BLaER1 (cell line): Measurements from ENCODE around the gene TMPRSS9.
"Not testable (repeated sequence)": the region's sequence is repeated elsewhere in the genome, so short reads cannot be mapped to it uniquely, and the experiment has no call there.

Experiments
- H3K27ac ChIP-seq: shearing (Covaris generic); formaldehyde crosslinking; 2 replicates; pipeline ENCODE4 v1.8.1; 2022
- H3K27me3 ChIP-seq: shearing (Covaris generic); formaldehyde crosslinking; 2 replicates; pipeline ENCODE4 v1.8.1; 2022
- H3K36me3 ChIP-seq: shearing (Covaris generic); formaldehyde crosslinking; 2 replicates; pipeline ENCODE4 v1.8.1; 2022
- H3K4me1 ChIP-seq: shearing (Covaris generic); formaldehyde crosslinking; 2 replicates; pipeline ENCODE4 v1.8.1; 2022
- H3K4me2 ChIP-seq: shearing (Covaris generic); formaldehyde crosslinking; 2 replicates; pipeline ENCODE4 v1.8.1; 2022
- H3K4me3 ChIP-seq: shearing (Covaris generic); formaldehyde crosslinking; 2 replicates; pipeline ENCODE4 v1.8.1; 2022
- H3K9ac ChIP-seq: shearing (Covaris generic); formaldehyde crosslinking; 2 replicates; pipeline ENCODE4 v1.8.1; 2022
- H3K9me3 ChIP-seq: shearing (Covaris generic); formaldehyde crosslinking; 2 replicates; pipeline ENCODE4 v1.8.1; 2022
- H4K20me1 ChIP-seq: shearing (Covaris generic); formaldehyde crosslinking; 2 replicates; pipeline ENCODE4 v1.8.1; 2022
- Cebpa-rat ChIP-seq: shearing (Covaris generic); IDR thresholded peaks from 2 replicates; pipeline ENCODE4 v1.8.1; 2022

TMPRSS9 gene

GRCh38 chr19:2461751-2462634 is 101.9 kb downstream of the TMPRSS9 start:
- Histone ChIP-seq H3K9me3 (no peaks in the 10 kb centered on the region), H3K4me1 (peaks cover 44% of the 10 kb centered on the region), H3K36me3 (no peaks in the 10 kb centered on the region), H4K20me1 (no peaks in the 10 kb centered on the region), H3K4me2 (peak overlapping the region; percentile 95), H3K27ac (peak overlapping the region; percentile 81), H3K27me3 (no peaks in the 10 kb centered on the region), H3K9ac (peak overlapping the region; percentile 76), H3K4me3 (peak overlapping the region; percentile 74)
- no peak for TF ChIP-seq Cebpa-rat

- no peaks in the 10 kb centered on the region for H3K36me3 ChIP-seq
- H3K27ac ChIP-seq, result peak overlapping the region; percentile 81
- H3K4me2 ChIP-seq, result peak overlapping the region; percentile 95
- peak overlapping the region; percentile 76 for H3K9ac ChIP-seq
- H3K4me1 ChIP-seq, result peaks cover 37% of the 10 kb centered on the region
- no peak for TF ChIP-seq Cebpa-rat
- no peaks in the 10 kb centered on the region for H3K9me3 ChIP-seq
- H3K27me3 ChIP-seq, result no peaks in the 10 kb centered on the region
- peak overlapping the region; percentile 74 for H3K4me3 ChIP-seq
- H4K20me1 ChIP-seq, result no peaks in the 10 kb centered on the region
Measured at GRCh38 chr19:2462635-2463421, 102.8 kb downstream of the TMPRSS9 start.

DNA sequence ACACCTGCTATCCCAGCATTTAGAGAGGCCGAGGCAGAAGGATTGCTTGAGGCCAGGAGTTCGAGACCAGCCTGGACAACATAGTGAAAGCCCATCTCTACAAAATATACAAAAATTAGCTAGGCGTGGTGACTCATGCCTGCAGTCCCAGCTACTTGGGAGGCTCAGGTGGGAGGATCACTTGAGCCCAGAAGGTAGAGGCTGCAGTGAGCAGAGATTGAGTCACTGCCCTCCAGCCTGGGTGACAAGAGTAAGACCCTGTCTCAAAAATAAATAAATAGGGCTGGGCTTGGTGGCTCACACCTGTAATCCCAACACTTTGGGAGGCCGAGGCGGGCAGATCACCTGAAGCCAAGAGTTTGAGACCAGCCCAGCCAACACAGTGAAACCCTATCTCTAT is 103.6 kb downstream of the TMPRSS9 start:
- peaks cover 44% of the 10 kb centered on the region for H3K4me1 ChIP-seq
- not testable (repeated sequence) for H3K27me3 ChIP-seq, H3K4me3 ChIP-seq, H3K9me3 ChIP-seq, H3K36me3 ChIP-seq, H3K4me2 ChIP-seq, H3K27ac ChIP-seq, H3K9ac ChIP-seq, H4K20me1 ChIP-seq

- no peaks in the 10 kb centered on the region for H3K9me3 ChIP-seq
- no peak overlapping the region for H3K9ac ChIP-seq
- no peak for TF ChIP-seq Cebpa-rat
- peaks cover 51% of the 10 kb centered on the region for H3K4me1 ChIP-seq
- H3K27ac ChIP-seq, result no peak overlapping the region
- H3K36me3 ChIP-seq, result no peaks in the 10 kb centered on the region
- H4K20me1 ChIP-seq, result no peaks in the 10 kb centered on the region
- H3K4me2 ChIP-seq, result no peak overlapping the region
- no peak overlapping the region for H3K4me3 ChIP-seq
- no peaks in the 10 kb centered on the region for H3K27me3 ChIP-seq
Measured at GRCh38 chr19:2464389-2464788, 104.3 kb downstream of the TMPRSS9 start.

- no peaks in the 10 kb centered on the region for H3K36me3 ChIP-seq
- H3K4me2 ChIP-seq, result peak overlapping the region; percentile 79
- H3K4me1 ChIP-seq, result peaks cover 42% of the 10 kb centered on the region
- H3K4me3 ChIP-seq, result no peak overlapping the region
- H3K27ac ChIP-seq, result no peak overlapping the region
- H3K9me3 ChIP-seq, result no peaks in the 10 kb centered on the region
- no peaks in the 10 kb centered on the region for H3K27me3 ChIP-seq
- no peak overlapping the region for H3K9ac ChIP-seq
- no peaks in the 10 kb centered on the region for H4K20me1 ChIP-seq
- TF ChIP-seq Cebpa-rat, result no peak
Measured at GRCh38 chr19:2468596-2468995, 108.5 kb downstream of the TMPRSS9 start.

DNA sequence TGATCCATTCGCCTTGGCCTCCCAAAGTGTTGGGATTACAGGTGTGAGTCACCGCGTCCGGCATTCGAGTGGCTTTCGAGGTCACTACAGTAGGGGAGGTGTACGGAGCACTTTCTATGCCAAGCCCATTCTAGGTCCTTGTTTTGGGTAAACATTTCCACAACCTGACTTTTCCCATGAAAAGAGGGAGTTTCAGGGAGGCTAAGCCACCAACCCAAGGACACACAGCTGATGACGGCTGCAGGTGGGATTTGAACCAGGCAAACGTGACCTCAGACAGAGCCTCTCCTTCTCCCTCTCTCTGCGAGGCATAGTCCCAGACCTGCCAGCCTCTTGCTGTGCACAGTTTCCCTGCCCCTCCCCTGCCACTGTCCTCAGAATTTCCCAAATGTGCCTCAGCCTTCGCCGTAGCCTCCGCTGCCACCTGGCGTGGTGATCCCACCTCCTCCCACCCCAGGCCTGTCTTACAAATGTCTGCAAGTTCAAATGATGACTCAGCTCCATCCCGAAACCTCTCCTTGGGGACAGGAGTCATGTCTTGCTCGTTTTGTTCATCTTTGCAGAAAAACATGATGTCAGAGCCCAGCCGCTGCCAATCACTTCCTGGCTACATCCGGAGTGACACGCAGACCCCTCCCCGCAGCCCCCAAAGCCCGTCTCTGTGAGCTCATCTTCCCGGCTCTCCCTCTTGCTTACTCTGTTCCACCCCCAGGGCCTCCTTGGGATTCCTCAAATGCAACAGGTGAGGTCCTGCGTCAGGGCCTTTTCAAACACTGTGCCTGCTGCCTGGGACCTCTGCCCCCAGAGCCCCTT is 109.2 kb downstream of the TMPRSS9 start:
- Histone ChIP-seq H3K4me3 (no peak overlapping the region), H3K27me3 (no peaks in the 10 kb centered on the region), H3K4me1 (peaks cover 49% of the 10 kb centered on the region), H3K9ac (peak overlapping the region; percentile 38; the same call in 1 of the 2 replicates), H3K27ac (peak overlapping the region; percentile 31; the same call in 1 of the 2 replicates), H3K36me3 (no peaks in the 10 kb centered on the region), H4K20me1 (no peaks in the 10 kb centered on the region), H3K4me2 (peak overlapping the region; percentile 79), H3K9me3 (no peaks in the 10 kb centered on the region)
- no peak for TF ChIP-seq Cebpa-rat

DNA sequence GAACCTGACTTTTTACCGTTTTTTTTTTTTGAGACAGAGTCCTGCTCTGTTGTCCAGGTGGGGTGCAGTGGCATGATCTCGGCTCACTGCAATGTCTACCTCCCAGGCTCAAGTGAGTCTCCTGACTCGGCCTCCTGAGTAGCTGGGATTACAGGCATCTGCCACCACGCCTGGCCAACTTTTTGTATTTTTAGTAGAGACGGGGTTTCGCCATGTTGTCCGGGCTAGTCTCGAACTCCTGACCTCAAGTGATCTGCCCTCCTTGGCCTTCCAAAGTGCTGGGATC is 109.8 kb downstream of the TMPRSS9 start:
- peak overlapping the region; percentile 79 for H3K4me2 ChIP-seq

GRCh38 chr19:2474232-2475017 is 114.4 kb downstream of the TMPRSS9 start:
- no peak for TF ChIP-seq Cebpa-rat
- H3K27ac ChIP-seq, result no peak overlapping the region
- no peaks in the 10 kb centered on the region for H3K36me3 ChIP-seq
- peaks cover 69% of the 10 kb centered on the region for H3K4me1 ChIP-seq
- H4K20me1 ChIP-seq, result peaks cover 35% of the 10 kb centered on the region
- H3K9me3 ChIP-seq, result no peaks in the 10 kb centered on the region
- H3K4me3 ChIP-seq, result peak overlapping the region; percentile 93
- H3K27me3 ChIP-seq, result no peaks in the 10 kb centered on the region
- no peak overlapping the region; the same call in 1 of the 2 replicates for H3K9ac ChIP-seq
- H3K4me2 ChIP-seq, result peak overlapping the region; percentile 97

More for the DNA sequence above, 109.8 kb downstream of the TMPRSS9 start:
- not testable (repeated sequence) for H3K27me3 ChIP-seq, H3K9me3 ChIP-seq, H4K20me1 ChIP-seq, H3K4me3 ChIP-seq, H3K36me3 ChIP-seq
- H3K27ac ChIP-seq, result 0 out of 2 replicates have a peak overlapping the region, but pooled peaks have one; percentile 31
- peak overlapping the region; percentile 38; the same call in 1 of the 2 replicates for H3K9ac ChIP-seq
- H3K4me1 ChIP-seq, result peaks cover 53% of the 10 kb centered on the region
